H54 (cell line): ENCODE measurements around the gene ARSB.
A peak's percentile ranks its signal among the peaks of the same experiment; 100 is the strongest.

Experiments
- DNase-seq: peaks from one replicate; pipeline ENCODE4 v3.0.0; 2011; ENCODE audit warnings: low spot score, mixed read lengths; ENCODE audit not compliant: insufficient read length
- FAIRE-seq: peaks from 3 replicates; lab custom pipeline; 2011; peaks lifted over from hg19 to GRCh38; lab: Jason Lieb, UNC
- POLR2A ChIP-seq: IDR thresholded peaks from 2 replicates; pipeline ENCODE4 v1.6.1; 2011; ENCODE audit warnings: low read depth, mild to moderate bottlenecking, low read length

The ARSB gene

GRCh38 chr5:78816143-78816765, 168.9 kb downstream of the ARSB start:
- DNase-seq = no peak
- no peak for FAIRE-seq
- TF ChIP-seq POLR2A = no peak

DNA sequence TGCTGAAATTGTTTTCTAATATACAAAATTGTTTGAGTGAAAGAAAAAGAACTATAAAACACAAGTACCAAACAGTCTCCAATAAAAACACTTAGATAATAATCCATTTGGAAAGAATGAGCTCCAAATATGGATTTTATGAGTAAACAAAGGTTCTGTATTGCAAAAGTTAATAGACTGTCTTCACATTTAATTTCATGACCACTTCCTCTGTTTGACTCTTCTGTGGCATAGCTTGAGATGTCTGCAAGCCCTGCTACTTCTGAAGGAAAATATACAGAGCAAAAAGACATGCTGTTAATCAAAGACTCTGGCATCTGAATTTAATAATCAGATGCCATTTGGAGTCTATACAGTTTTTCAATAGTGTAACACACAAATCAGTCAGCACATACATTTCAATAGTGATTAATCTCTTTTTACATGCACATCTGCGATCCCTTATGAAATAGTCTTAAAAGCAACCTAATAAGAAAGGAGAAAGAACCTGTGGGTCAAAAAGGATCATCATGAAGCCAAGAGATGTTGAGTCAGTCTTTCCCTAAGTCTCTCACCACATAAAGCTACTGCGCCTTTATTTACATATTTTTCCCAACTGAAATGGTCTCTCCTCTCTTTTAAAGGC, 171.1 kb downstream of the ARSB start:
- TF ChIP-seq POLR2A = no peak
- no peak for FAIRE-seq
- no peak for DNase-seq

- TF ChIP-seq POLR2A = no peak
- FAIRE-seq (no peak), DNase-seq (no peak)
Observed at GRCh38 chr5:78813286-78813685, 171.8 kb downstream of the ARSB start.

GRCh38 chr5:78811866-78812265, 173.2 kb downstream of the ARSB start:
- no peak for FAIRE-seq
- DNase-seq = no peak
- TF ChIP-seq POLR2A = no peak

DNA sequence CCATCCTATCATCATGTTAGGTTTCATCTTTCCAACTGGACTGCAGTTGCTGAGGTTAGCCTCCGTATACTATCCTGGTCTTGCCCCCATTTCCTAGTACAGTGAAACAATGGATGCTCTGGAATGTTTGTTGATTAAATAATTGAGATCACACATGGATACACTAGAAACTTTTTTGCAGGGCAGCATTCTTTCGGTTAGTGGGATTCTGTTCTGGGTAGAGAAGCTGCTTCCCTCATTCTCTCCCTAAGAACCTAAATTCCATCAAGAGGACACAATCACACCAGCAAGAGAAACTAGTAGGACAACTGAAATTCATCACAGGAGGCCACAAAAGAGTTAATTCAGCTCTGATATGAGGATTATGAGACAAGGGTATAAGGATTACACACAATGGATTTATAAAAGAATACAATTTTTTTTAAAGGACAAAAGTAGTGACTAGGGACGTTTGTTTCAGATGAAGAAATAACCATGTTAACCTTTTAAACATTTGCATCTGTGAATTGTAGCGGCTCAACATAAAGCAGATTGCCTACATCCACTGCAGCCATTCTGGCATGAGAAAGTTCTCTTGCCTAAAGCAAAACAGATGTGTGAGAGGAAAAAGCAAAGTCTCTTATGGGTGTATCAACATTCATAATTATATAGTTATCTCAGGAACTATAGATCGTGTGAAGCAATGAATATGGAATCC, 173.8 kb downstream of the ARSB start:
- FAIRE-seq (no peak), DNase-seq (no peak)
- no peak for TF ChIP-seq POLR2A

- TF ChIP-seq POLR2A = no peak
- DNase-seq (no peak), FAIRE-seq (no peak)
Observed at GRCh38 chr5:78810098-78810920, 174.8 kb downstream of the ARSB start.

DNA sequence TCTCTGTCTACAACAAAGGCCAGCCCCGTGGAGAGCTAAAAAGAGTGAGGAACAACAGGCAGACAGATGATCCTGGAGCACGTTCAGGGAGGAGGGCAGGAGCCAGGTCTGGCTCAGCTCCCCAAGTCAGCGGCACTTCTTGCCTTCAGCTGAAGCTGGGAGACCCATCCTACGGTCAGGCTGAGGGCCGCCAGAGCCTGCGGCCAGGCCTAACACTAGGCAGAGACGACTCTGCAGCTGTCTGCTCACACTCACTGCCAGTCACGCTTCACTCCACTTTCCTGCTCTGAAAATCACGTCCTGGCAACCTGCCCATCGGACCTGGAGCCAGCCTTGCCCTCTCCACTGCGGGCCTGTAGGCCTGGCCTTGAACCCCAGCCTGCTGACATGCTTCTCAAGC, 175.7 kb downstream of the ARSB start:
- TF ChIP-seq POLR2A = no peak
- FAIRE-seq (no peak), DNase-seq (no peak)

GRCh38 chr5:78808818-78809217, 176.3 kb downstream of the ARSB start:
- FAIRE-seq (no peak), DNase-seq (no peak)
- TF ChIP-seq POLR2A = no peak

DNA sequence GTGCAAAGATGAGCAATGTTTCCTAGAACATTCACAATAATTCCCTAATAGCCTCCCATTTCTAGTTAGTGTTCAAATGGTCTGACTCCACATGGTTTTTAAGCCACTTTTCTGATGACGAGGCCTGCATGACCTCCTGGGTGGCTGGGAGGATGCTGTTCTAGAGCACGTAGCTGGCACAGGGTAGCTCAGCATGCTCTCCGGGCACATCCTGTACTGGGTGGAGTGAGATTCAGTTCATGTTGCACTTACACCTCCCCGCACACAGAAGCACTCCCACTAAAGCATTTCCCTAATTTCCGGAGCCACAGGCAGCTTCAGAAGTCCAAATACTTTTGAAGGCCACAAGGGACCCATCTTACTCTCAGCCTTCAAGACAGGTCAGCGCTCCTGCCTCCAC, 176.7 kb downstream of the ARSB start:
- FAIRE-seq (no peak), DNase-seq (no peak)
- no peak for TF ChIP-seq POLR2A

GRCh38 chr5:78806544-78806943, 178.6 kb downstream of the ARSB start:
- TF ChIP-seq POLR2A = peak; percentile 20; the same call in 1 of the 2 replicates
- DNase-seq = peak; percentile 75
- peak; percentile 45 for FAIRE-seq

GRCh38 chr5:78805474-78806124, 179.5 kb downstream of the ARSB start:
- TF ChIP-seq POLR2A = no peak
- no peak for FAIRE-seq
- no peak for DNase-seq

GRCh38 chr5:78804995-78805394, 180.1 kb downstream of the ARSB start:
- FAIRE-seq = no peak
- no peak for TF ChIP-seq POLR2A
- no peak for DNase-seq

- FAIRE-seq (no peak), DNase-seq (no peak)
- no peak for TF ChIP-seq POLR2A
Observed at GRCh38 chr5:78803941-78804340, 181.2 kb downstream of the ARSB start.
